NCI-H82 (cell line): ENCODE data around the gene ANGPTL7.
"Not testable (repeated sequence)": the region's sequence is repeated elsewhere in the genome, so short reads cannot be mapped to it uniquely, and the experiment has no call there.

Experiments
- DNase-seq: peaks from one replicate; lab custom pipeline; 2025; lab: John Stamatoyannopoulos, UW

Gene ANGPTL7

DNA sequence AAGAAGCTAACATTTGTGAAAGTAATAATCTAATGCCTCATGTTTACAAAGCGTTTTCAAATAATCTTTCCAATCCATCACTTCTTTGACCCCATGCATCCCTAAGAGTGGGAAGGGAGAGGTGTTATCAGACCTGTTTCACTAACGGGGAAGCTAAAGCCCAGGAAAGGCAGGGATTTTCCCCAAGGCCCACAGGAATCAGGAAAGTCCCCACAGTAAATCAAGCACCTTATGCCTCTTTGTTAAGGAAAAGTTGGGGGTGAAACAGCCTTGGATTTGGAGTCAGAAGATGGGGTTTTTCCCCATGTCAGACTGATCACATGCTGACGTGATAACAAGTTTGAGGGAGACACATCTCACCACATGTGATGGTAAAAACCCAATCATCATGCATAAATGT is 20.0 kb upstream of the ANGPTL7 start:
- no peak for DNase-seq

DNA sequence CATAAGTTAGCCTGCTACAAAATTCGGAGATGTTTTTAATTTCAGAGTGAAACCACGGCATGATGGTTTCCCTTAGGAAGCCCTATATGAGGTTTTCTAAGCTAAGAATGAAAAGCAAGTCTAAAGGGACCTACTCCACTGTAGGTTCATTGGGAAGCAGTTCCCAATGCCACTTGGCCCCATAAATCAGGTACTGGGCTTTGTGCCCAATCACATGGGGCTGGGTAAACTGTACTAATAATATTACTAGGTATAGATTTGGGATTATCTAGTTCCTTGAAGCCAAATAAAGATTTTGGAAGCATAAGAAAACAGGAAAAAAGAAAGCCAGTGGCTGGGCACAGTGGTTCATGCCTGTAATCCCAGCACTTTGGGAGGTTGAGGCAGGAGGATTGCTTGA is 19.1 kb upstream of the ANGPTL7 start:
- no peak for DNase-seq

DNA sequence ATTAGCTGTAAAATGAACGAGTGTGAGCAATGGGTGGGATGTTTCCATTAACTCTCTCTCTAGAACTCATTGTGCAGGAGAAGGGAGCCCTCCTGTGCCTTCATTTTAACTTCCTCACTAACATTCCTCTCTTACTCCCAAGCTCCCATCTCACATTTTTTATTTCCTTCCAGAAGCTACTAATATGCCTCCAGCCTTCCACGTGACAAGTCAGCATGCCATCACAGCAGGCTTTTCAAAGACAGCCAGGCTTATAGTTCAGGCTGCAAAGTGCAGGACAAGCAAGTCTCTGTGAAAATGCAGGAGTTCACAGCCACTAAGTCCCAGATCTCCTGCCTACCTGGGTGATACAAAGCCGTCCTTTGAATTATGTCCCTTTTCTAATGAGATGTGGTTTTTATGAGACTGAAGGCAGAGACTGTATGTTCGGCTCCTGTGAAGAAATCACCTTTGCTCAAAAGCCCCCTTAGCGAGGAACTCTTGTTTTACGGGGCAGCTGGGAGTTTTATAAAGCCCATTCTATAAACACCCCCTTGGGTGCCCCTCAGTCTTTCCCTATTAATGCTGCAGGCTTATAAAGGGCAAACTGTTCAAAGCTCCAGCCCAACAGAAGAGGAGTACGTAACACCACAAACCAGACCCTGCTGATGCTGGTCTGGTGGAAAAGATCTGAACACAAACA is 14.8 kb upstream of the ANGPTL7 start:
- DNase-seq = no peak

DNA sequence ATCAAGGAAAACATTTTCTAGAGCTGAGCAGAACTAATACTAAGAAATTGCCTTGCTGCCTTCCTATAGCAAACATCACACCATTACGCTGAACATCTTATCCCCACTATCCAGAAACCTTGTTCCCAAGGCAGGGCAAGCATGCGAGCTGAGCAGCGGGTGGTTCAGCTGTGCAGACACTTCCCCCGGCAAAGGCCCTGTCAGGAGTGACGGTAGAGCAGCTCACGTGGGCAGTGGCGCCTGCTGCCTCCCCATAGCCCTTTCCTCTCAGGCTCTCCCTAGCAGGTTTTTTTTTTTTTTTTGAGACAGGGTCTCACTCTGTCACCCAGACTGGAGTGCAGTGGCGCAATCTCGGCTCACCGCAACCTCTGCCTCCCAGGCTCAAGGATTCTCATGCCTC is 13.7 kb upstream of the ANGPTL7 start:
- DNase-seq = no peak

DNA sequence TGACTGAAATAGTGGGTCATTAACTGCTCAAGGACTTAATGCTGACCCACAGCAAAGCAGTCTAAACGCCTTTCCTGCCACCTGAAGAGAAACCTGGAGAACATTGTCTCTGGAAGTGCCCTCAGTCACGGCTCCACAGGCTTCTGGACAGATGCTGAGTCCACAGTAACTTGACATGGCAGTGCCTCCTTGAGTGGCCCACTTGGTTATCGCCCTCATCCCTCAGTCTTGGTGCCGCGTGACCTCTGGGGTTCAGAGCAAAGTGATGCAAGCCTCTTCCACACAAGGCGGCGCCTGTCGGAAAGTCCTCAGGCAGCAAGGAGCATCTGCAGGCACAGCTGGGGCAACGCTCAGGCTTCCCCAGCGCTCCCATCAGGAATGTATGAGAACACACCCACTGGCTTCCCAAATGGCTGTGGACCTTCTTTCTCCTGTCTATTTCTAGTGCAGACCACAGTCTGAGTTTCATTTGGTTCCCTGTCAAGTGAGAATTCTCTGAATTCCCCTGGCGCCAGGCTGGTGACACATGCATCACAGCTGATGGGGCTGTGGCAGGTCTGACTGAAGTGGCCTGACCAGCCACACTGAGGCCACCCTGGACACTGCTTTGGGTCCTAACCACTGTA is 13.0 kb upstream of the ANGPTL7 start:
- no peak for DNase-seq

DNA sequence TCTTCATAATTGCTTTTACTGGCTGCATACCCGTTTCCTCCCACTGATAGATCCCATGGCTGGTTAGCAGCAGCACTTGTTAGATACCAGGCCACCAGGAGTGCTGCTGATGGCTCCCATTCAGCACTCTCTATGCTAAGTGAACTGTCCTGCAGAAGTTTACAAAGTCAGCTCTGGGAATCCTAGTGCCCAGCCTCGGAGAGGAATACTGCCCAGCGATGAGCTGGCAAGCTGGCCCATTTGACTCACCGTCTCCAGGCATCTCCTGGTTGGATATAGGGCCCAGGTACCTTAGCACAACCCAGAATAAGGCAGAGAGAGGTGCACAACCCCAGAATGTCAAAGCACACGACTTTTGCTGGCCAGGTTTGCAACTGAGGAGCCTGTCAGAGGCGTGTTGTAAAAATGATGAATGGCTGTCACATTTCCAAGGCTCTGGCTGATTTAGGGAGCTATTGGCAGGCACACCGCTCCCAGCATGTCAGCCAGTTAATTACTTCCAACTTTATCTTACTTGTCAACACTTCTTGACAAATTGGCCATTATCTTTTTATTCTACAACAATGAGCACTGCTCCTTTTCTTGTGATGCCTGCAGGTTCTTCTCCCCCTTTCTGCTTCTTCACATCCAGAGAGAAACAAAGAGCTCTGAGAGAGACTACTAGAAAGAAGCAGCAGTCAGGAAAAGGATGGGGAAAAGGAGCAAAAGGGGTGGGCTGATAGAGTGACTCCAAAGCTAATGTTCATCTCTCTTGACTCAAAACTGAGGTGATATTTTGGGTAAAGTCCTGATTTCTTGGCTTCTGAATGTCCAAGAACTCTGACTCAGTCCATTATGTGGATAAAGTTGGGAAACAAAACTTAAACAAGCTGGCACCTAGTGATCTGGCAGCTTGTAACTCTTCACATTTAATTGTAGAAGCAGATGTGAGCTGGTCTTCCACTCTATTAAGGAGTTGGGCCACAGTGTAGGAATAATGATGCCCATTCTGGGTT is 10.8 kb upstream of the ANGPTL7 start:
- DNase-seq = no peak

DNA sequence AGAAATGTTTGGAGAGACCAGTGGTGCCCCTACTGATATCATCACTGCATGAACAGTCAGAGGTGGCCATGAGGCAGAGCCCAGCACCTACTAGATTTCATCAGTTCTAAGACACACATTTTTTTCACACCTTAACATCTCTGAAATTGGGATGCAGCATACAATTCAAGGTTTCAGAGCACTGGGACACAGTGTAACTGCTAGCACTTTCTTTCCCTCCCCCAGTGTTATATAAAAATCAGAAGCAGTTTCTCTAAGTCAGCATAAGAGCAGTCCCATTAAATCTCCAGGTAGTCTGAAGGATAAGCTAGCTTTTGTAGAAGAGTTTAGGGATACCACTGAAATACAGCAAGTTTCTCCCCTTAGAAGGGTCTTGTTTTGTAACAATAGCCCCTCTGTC is 10.0 kb upstream of the ANGPTL7 start:
- no peak for DNase-seq

DNA sequence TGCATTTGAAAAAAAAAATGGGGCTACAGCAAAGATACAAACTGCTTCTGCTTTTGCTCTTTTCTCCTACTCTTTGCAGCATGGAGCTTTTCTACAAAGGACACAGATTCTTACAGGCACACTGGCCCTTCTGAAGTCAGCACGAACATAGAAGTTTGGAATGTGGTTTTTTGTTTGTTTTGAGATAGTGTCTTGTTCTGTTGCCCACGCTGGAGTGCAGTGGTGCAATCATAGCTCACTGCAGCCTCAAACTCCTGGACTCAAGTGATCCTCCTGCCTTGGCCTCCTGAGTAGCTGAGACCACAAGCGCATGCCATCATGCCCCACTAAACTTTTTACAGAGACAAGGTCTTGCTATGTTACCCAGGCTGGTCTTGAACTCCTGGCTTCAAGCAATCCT is 9.4 kb upstream of the ANGPTL7 start:
- DNase-seq = not testable (repeated sequence)

DNA sequence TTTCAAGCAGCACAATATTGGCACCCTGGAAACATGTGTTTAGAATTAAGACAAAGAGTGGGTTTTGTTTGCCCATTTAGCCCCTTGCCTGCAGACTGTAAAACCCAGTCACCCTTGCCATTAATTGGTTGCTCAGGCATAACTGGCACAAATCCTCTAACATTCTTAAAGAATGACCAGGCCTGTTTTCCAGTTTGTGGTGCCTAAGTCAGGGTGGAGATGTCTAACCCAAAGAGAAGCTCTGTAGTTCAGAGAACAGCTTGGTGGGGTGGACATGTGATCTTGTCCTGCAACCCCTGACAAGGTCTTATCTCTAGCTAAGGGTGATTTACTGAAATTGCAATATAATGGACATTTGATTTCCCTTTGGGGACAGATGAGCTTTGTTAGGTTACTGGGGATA is 8.8 kb upstream of the ANGPTL7 start:
- DNase-seq = no peak

DNA sequence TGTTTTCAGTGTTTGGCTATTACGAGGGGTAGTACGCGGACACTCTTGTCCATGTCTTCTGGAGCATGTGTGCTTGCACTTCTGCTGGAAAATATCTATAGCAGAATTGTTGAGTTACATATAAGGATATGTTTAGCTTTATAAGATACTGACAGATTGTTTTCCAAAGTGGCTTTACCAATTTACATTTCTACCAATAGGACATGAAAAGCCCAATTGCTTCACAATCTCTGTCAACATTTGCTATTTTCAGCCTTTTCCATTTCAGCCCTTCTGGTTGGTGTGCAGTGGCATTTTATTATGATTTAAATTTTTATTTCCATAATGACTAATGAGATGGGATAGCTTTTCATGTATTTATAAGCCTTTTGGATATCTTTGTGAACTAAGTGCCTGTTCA is 6.3 kb upstream of the ANGPTL7 start:
- DNase-seq = no peak

DNA sequence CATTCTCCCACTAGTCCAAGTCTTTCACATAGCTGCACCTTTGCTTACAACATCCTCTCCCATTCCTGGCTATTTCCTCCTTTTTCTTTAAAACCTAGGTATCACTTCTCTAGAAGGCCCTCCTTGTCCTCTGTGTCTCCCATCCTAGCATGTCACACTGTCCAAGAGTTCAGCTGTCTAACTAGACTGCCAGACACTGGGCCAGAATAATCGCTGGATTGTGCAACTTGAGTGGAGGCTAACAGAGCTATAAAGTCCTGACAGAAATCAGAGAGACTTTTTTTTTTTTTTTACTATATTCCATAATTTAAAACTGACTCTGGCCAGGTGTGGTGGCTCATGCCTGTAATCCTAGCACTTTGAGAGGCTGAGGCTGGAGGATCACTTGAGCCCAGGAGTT is 4.2 kb upstream of the ANGPTL7 start:
- DNase-seq = no peak

DNA sequence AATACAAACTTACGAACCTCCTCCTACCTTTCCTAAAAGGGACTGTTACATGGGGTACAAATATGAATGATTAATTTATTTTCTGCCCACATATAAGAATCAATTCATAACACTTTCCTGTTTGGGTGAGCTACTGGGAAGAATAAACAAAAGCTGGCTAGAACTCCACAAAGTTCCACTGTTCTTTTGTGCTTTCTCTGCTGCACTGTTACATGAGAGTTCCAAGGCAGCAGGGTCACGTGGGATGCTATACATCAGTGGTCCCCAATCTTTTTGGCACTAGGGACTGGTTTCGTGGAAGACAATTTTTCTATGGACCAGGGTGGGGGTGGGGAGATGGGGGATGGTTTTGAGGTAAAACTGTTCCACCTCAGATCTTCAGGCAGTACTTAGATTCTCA is 2.2 kb upstream of the ANGPTL7 start:
- no peak for DNase-seq

DNA sequence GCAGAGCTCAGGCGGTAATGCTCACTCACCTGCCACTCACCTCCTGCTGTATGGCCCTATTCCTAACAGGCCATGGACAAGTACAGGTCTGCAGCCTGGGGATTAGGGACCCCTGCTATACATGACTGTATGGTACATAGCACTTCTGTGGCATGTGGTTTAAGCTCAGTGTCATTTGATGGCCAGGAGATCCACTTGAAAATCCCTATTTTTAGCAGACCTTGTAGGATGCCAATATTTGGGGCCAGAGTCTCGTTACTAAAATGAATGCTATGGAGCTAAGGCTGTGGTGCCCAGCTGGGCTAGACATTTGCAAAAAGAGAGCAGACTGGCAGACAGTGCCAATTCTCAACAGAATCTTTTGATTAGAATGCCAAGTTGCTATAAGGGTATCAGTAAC is 1.7 kb upstream of the ANGPTL7 start:
- no peak for DNase-seq

DNA sequence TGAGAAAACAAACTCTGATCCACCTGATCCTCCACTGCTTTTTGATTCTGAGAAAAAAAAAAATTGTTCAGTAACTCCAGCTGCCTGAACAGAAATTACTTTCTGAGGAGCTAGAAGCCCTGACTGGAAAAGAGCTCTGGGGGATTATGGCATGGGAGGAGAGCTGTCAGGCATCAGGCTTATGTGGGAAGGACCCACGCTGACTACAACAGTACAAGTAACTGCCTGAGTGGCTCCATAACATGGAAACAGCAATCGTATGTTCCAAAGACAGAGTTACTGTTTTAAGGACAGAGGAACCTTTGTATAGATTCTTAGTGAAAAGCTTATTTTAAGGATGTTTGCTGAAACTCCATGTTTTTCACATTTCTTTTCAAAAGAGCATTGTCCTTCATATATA is 1.2 kb upstream of the ANGPTL7 start:
- peak; percentile 19 for DNase-seq

DNA sequence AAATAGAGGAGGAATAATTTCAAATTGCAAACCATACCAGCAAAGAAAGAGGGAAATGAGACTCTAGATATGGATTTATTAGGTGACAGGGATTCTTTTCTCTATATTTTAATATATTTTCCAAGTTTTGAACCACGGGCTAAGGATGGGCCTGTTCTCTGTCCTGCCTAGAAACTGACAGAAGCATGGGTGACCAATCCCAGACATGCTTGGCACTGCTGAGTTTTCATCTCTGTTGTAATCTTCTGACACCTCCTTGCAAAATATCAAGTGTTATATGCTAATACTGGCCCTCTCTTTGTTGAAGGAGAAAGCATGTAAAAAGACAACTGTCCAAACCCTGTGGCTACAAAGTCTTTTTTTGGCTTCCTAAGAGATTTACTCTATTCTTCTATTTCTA is 774 bp upstream of the ANGPTL7 start:
- DNase-seq = no peak

DNA sequence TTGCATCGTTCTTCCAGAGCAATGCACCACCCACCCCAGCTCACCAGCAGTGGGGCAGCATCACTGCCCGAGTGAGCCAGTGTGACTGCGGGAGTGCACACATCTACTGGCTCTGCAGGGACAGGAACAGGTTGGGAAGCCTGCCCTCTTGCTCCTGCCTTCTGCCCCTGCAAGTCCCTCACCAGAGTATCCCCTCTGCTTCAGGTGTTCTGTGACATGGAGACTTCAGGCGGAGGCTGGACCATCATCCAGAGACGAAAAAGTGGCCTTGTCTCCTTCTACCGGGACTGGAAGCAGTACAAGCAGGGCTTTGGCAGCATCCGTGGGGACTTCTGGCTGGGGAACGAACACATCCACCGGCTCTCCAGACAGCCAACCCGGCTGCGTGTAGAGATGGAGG is 4.2 kb downstream of the ANGPTL7 start:
- DNase-seq = no peak

DNA sequence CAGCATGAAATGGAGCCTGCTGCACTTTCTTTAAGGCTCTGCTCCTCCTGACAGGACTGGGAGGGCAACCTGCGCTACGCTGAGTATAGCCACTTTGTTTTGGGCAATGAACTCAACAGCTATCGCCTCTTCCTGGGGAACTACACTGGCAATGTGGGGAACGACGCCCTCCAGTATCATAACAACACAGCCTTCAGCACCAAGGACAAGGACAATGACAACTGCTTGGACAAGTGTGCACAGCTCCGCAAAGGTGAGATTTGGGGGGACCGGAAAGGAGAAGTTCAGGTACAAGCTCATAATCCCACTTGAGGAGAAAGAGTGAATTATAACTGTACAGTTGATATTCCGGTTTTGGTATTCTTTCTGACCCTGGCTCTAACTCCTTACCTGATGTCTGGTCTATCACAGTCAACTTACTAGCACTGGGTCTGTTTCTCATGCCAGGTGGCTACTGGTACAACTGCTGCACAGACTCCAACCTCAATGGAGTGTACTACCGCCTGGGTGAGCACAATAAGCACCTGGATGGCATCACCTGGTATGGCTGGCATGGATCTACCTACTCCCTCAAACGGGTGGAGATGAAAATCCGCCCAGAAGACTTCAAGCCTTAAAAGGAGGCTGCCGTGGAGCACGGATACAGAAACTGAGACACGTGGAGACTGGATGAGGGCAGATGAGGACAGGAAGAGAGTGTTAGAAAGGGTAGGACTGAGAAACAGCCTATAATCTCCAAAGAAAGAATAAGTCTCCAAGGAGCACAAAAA is 5.4 kb downstream of the ANGPTL7 start:
- DNase-seq = no peak

DNA sequence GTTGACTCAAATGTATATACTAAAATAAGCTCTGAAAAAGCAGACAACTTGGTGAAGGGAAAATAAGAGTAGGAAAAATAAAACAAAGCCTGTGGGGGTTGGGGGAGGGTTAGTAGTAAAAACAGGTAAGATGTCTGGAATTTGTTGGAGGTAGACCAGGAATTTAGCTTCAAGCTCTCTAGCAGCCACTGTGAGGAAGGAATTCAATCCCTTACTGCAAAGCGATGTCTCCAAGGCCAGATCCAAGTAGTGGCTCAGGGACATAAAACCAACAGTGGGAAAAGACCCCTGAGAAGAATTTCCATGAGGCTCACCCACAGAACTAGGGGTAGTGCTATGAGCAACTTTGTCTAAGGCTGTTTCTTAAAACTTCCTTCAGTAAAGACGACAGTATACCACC is 7.8 kb downstream of the ANGPTL7 start:
- no peak for DNase-seq

DNA sequence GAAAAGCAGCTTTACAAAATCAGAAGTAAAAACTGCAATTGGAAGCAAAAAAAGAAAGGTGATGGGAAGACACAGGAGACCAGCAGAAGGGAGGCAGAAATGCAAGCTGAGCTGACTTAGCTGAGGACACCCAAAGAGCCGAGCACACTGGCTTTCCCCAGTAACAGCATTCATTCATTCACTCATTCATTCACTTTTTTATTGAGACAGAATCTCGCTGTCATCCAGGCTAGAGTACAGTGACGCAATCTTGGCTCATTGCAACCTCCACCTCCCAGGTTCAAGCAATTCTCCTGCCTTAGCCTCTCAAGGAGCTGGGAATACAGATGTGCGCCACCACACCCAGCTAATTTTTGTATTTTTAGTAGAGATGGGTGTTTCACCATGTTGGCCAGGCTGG is 8.2 kb downstream of the ANGPTL7 start:
- DNase-seq = no peak

DNA sequence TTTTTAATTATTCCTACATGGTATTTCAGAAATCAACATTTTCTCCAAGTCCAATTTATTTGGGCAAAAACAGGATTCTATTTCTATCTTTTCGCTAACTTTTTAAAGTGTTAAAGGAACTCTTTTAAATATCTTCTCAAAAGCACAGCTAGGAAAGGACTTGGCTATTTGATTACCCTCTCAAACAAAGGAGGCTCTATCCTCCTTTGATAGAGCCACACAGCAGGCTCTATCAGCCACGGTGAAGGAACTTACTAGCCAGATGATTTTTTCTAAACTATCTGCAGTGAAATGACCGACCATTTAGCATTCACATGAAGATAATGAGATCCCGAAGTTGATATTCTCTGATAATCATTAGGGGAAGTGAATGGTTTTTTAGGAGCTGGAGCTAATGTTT is 9.1 kb downstream of the ANGPTL7 start:
- no peak for DNase-seq

DNA sequence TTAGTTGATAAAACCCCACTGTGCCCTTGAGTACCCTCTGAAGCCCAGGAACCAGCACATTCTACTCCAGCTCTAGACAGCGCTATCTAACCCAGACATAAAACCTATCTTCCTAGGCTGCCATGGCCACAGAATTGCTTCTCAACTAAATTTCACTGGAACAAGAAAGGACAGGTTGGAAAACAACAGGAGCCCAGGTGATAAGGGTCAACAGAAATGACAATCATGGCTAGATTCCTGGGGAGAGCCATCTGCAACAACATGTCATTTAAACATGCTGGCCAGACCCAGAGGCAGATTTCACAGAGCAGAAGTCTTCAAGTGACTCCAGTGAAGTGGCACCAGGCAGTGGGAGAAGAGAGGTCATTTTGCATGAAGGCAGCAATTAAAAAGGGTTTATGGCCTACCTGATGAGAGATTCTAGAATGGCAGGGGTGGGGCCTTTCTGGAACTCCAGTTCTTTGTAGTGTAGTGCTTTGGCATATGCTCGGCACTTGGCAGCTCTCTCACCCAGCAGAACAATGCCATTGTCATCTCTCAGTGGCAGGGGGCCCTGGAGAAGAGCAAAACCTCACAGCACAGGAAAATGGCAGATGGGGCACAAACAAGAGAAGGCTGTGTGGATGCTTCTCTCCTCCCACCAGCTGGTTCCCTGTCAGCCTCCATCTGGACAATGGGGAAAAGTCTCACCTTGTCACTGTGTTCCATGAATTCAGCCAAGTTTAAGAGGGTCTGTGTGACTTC is 9.9 kb downstream of the ANGPTL7 start:
- peak; percentile 40 for DNase-seq
